Right ventricle myocardium inferior (tissue), 1 donor: ENCODE data around the gene TSPOAP1. TPM values are rescaled to one million over a fixed set of nuclear protein-coding genes. Genes with fewer than 3 reads are reported as not detected.

Source experiments
- ATAC-seq: fragments of 200-7000 bp; cut with Tn5 transposase; one replicate; pipeline ENCODE4 v1.9.1; 2020; ENCODE audit warnings: mild to moderate bottlenecking, moderate library complexity
- DNase-seq: peaks from one replicate; pipeline ENCODE4 v3.0.0; 2021; ENCODE audit errors: missing footprints
- intact Hi-C: fragments of 100-400 bp; cut with DNase I; formaldehyde crosslinking; loops from one replicate; pipeline ENCODE4 v1.11.0; 2022
- total RNA-seq: library from RNA; stranded (reverse); fragmentation: NEBNext Ultra II Directional; extraction: Animal tissue kit (Norgen Biotek cat#: 25700); gene quantifications from one replicate; pipeline ENCODE4 v1.2.1, GENCODE V29; 2021
- donor health status: DM: no; HTN: yes; CAD: no; lungs with severe emphysema.

TSPOAP1 gene
- total RNA-seq, 1 donor from 2014 or later, result 12.1 TPM

DNA sequence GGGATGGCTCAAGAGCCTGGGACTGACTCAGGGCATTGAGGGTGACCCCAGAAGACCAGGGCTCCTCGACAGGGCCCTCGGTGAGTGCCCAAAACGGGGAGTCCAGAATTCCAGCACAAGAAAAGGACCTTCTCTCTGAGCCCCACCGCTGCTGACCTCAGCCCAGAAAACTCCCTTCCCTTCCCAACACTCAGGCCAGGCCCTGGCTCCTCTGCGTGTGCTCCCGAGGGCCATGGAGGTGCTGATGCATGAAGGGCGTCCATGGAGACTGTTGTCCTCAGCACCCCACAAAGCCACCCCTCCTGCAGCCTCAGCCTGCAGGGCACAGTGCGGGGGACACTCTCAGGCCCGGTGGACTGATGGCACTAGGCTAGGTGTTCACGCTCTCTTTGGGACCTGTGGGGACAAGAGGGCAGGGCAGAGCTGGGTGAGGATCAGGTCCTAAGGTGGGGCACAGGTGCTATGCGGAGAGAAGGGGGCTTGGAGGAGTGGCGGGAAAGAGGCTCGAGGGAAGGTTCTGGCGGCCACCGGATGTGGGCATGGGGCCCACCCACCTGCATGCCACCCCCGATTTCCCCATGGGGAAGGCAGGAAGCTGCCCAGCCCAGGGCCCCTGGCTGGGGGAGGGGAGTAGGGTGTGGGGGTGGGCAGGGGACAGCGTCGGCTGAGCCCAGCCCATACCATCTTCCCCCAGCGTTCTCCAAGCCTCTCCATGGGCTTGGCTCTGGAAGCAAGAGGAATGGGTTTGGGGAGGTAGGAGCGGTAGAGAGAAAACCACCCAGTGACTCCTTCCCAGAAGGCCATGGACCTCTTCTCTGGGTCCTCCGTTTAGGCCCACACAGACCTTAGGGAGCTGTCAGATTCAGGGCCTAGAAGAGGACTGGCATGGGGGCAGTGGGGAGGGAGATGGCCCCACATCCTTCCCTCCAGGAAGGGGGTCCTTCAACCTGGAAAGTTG lies 4.5 kb upstream of the TSPOAP1 start:
- intact Hi-C loops, result no loop called here
- ATAC-seq (no peak), DNase-seq (peak; percentile 68)

DNA sequence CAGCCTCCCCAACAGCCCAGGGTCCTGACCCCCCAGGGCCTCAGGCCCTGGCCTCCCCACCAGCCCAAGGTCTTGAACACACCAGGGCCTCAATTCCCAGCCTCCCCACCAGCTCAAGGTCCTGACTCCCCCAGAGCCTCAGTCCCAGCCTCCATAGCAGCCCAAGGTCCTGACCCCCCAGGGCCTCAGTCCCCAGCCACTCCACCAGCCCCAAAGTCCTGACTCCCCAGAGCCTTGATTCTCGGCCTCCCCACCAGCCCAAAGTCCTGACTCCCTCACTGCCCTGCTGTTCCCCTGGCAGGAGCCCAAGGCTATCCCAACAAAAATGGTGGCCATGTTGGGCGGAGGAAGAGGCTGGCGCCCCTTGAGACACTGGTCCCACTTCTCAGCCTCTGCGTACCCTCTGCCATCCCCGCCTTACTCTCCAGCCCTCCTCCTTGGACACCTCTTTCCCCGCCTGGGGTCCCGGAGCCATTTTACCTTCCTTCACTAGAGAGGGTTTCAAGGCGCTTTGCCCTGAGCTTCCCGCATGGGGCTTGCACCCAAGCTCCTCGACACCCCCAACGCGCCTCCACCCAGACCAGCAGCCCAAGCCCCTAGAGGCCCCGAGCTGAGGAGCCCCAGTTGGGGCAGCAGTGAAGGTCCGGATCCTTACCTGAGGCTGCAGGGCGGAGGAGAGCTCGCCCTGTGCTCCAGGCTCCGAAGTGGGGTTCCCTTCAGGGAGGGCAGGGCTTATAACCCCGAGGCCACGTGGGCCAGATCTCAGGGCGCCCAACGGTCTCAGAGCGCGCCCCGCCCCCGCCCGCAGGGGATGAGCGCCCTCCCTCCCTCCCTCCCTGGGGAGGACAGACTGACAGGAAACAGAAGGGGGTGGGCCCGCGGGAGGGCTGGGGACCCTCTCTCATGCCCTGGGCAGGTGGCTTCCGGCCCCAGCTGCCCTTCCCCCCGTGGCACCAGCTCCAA lies 3.5 kb upstream of the TSPOAP1 start:
- intact Hi-C loops, result no loop called here
- peak; percentile 94 for DNase-seq
- ATAC-seq, result peak; percentile 55

DNA sequence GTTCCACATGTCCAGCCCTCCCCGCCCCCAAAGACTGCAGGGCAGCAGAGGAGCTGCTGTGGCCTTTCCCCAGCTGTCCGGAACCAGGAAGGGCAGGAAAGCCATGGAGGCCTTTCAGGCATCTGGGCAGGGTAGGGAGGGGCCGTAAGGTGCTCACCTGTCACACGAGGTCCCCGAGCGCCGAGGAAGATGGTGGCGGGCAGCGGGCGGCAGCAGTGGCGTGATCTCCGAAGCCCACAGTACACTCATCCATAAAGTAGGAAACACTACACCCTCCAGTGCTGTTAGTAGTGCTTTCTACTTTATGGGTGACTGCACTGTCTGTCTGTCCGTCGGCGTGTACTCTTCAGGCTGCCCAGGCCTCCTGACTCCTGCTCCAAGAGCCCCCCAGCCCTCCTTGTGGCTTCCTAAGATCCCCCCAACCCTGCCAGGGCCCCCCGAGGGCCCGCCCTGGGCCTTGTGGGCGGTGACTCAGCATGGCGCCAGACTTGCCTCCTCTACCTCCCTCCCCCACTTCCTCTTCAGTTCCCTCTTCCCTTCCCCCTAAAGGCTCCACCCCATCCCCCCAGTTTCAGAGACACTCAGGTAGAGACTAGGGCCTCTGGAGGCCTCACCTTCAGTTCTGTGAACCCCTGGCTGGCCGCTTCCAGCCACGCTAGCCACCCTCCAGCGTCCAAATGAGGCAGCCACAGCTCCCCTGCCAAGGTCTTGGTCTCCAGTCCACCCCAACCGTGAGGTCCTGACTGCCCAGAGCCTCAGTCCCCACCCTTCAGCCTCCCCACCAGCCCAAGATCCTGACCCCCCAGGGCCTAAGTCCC lies 2.6 kb upstream of the TSPOAP1 start:
- intact Hi-C loops, result no loop called here
- ATAC-seq, result peak; percentile 34
- peak; percentile 60 for DNase-seq

DNA sequence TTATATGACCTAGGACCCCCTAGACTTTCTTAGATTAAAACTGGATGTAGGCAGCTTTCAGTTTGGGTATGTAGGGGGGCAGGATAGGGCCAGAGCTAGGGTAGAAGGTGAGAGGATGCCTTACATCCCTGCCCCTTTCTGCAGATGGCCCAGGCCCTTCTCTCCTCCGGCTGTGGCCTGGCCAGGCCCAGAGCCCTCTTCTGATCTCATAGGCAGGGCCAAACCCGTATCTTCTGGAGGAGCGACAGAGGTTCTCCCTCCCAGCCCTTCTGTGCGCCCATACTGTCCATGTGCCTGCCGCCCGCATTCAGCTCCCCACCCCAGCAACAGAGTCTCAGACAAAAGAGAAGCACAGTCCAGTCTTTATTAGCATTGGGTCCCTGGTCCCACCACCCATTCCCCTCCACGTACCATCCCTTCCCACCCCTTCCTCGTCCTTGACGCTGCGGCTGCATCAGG lies 2.0 kb upstream of the TSPOAP1 start:
- intact Hi-C loops, result no loop called here
- no peak for ATAC-seq
- DNase-seq, result no peak

DNA sequence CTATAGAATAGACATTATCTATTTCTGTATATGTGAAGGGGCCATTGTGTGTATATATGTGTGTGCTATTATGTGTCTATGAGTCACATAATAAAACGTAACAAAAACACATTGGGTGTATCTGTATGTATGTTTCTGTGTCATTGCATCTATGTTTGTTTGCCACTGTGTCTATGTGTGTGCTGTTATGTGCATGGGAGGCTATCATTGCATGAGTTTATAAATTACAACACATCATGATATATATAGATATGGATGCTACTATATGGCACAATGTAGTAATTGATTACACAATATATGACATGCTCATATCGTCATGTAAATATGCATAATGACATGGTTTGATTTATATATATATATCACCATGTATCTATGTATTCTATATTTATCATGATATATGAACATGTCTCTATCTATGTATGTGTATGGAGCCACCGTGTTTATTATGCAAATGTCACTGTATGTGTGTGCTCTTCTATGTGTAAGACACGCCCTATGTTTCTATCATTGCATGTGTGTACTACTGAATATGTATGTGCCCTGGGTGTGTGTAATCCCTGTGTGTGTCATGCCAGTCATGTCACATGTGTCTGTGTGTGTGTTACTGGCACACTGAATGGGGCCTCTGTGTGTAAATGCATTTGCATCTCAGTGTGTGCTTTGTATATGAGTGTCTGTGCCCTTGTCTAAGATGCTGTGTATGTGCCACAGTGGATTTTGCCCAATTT lies 1.4 kb upstream of the TSPOAP1 start:
- intact Hi-C loops, result loop anchor here (10.0 kb wide), 1 partner anchor 85 kb away; the partner anchor contains the start of gene RNF43
- no peak for DNase-seq
- no peak for ATAC-seq

DNA sequence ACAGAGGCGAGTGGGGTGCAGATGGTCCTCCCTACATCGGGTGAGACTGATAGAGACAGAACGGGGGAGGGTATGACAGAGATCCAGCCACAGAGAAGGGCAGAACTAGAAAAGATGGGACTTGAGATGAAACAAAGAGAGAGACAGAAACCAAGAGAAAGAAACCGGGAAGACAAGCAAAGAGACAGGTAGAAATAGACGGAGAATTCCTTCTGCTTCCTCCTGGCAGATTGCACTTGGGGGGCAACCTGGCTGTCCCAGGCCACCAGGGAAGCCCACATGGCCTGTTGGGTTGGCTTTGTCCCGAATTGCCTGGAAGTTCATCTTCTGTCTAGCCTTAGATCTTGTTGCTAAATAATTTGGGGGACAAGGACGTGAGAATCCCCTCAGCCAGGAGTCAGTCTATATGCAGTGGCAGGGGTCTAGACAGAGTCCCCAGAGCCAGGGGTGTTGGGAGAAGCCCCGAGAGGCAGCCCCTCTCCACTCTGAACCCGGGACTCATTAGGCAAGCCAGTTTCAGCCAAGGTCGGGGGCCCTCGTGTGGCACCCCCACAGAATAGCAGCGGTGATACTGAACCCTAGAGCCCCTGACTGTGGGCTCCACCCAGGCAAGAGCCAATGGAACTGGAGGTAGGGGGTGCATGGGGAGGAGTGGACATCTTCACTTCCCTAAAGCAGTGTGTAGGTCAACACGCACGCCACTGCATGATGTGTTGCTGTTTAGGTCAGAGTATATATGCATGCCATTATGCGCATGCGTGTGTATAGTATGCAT lies 627 bp upstream of the TSPOAP1 start:
- intact Hi-C loops, result loop anchor here (10.0 kb wide), 1 partner anchor 86 kb away; the partner anchor contains the start of gene RNF43
- no peak for DNase-seq
- peak; percentile 28 for ATAC-seq

DNA sequence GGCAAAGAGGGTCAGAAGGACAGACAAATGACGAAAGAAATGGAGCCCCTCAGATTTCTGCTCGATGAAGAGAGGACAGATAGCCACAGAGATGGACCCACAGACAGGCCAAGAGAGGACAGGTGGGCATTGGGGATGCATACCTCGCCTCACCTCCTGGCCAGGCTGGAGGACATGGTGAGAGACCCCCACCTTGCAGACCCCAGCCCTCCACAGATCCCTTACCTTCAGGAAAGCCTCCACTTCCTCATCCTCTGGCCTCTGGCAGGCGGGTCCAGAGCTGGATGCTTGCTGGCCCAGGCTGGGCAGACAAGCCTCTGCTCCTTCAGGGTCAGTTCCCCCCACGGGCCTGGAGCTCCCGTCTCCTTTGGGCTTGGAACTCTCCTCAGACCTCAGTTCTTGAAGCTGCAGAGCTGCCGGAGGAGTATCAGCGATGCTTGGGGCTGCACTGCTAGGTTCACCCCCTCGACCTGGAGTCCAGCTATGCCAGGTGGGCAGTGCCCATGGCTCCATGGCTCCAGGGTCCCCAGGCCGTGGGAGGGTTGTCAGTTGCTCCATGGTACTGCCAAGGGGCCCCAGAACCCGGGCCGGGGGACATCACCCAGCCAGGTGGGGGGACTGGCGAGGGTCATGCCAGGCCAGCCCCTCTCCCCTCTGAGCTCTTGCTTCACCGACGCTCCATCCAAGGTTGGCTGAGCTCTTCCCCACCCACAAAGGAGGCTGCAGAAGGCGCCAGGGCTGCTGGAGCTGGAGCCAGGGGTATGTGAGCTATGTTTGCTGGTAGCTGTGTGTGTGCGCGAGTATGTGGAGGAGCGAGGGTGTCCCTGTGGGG lies 1.0 kb downstream of the TSPOAP1 start:
- DNase-seq (no peak), ATAC-seq (no peak)
- intact Hi-C loops, result loop anchor here (10.0 kb wide), 1 partner anchor 87 kb away; the partner anchor contains the start of gene RNF43

DNA sequence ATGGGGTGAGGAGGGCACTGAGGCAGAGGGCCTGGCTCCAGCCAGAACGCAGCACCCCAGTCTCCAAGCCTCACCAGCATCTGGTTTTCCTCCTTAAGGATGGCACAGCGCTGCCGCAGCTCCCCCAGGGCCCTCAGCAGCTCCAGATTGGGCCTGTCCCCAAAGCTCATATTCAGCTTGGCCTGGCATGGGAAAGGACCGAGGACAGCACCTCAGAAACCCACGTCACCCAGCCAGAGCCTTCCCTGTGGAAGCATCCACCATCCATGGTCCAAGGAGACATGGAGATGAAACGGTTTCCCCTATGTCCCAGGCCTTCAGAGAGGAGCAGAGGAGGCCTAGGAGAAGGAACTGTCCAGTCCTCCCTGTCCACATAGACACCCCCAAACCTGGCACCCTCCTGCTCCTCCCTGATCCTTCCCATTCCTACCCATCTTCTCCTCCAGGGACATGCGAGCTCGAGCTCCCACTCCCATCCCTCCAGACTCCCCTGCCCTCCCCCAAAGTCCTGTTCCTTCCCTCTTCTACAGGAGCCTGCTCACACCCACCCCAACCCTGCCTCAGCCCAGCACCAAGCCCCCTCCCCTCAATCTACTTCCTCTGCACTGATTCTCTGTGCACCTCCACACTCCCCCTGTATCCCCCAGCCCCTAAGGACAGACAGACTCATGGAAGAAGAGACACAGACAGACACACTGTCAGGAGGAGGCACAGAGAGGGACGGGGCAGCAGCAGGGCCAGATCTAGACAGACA lies 1.8 kb downstream of the TSPOAP1 start:
- no peak for ATAC-seq
- intact Hi-C loops, result loop anchor here (10.0 kb wide), 1 partner anchor 88 kb away; the partner anchor contains the start of gene RNF43
- no peak for DNase-seq

DNA sequence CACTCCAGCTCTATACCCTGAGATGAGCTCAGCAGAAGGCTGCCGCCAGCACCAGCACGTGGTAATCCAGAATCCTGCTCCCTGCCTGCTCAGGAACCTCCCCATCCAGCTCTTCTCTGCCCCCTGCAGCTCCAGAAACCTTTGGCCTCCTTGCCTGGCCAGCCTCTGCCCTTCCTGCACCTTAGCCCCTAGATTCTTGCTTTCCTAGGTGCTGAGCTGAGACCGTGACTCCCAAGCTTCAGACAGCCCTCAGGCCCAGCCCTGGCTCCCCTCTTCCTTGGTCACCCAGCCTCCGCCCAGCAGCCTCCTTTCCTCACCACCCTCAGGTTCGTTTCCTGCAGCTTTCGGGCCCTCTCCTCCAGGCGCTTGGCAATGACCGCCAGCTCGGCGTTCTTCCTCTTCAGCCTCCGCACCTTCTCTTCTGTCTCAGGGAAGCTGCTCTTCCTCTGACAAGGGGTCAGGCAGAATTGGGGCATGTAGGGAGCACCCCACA lies 2.6 kb downstream of the TSPOAP1 start:
- ATAC-seq (no peak), DNase-seq (no peak)
- intact Hi-C loops, result loop anchor here (10.0 kb wide), 1 partner anchor 89 kb away; the partner anchor contains the start of gene RNF43

DNA sequence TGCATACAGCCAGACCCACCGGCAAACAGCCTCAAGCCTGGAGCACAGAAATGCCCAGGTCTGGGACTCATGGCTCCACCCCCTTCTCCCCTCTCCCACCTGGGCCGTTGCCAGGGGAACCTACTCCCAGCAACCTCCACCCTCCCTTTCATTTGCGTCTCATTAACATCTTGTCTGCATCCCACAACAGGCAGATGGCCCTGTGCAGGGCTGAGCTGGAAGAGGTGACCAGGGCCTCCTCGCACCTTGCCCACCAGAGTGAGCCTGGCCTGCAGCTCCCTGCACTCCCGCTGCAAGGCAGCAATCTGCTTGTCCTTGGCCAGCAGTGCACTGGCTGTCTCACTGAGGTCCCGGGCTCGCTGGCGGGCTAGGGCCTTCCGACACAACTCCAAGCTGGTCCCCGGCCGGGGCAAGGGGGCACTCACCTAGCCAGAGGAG lies 3.3 kb downstream of the TSPOAP1 start:
- ATAC-seq (no peak), DNase-seq (no peak)
- intact Hi-C loops, result loop anchor here (10.0 kb wide), 1 partner anchor 89 kb away; the partner anchor contains the start of gene RNF43

DNA sequence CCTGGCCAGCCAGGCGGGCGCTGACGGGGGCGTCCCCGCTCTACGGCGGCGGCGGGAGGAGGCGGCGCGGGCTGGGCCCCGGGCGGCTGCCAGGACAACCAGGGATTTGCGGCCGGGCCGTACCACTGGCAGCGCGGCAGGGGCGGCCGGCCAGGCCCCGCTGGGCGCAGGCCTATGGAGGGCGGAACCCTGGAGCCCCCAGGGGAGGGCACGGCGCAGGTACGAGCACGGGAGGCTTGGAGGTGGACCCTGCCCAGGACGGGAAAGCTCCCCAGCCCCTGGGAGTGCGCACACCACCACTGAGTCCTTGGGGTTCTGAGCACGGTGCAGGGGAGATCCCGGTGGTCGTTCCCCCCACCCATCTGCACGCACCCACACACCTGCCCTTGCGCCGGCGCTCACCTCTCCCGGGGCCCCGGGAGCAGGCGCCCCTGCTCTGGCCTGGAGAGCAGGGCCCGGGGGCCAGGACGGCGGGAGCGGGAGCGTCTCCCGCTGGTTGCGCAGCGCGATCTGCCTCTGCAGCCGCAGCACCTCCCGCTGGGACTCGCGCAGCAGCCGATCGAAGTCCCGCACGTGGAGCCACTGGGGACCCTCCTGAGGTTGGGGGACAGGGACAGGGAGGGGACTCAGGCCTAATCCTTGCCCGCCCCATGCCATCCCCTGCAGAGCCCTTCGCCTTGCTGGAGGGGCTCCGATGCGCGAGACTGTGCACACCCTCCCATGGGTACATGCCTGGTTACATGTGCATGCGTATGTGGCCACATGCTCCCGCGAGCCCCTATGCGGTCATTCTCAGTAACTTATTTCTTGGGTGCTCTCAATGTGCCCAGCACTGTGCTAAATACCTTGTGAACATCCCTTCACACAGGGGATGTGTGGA lies 3.9 kb downstream of the TSPOAP1 start:
- ATAC-seq (peak; percentile 77), DNase-seq (no peak)
- intact Hi-C loops, result loop anchor here (10.0 kb wide), 1 partner anchor 90 kb away; the partner anchor contains the start of gene RNF43

DNA sequence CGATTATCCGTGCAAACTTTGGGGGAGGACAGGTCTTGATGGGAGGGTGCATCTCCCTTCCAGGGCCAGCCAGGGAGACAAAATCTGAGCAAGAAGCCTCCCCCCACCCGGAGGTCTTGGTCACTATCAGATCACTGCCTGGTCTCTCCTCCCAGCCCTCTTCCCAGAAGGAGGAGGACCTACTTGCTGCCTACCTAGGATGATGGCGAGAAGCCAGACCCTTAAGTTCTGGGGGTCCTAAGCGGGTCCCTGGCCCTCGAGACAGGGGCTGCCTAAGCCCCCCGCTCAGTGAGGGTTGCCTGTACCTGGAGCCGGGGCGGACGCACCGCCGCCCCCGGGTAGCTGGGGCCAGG lies 4.6 kb downstream of the TSPOAP1 start:
- intact Hi-C loops, result loop anchor here (10.0 kb wide), 1 partner anchor 91 kb away; the partner anchor contains the start of gene RNF43
- no peak for ATAC-seq
- DNase-seq, result no peak

DNA sequence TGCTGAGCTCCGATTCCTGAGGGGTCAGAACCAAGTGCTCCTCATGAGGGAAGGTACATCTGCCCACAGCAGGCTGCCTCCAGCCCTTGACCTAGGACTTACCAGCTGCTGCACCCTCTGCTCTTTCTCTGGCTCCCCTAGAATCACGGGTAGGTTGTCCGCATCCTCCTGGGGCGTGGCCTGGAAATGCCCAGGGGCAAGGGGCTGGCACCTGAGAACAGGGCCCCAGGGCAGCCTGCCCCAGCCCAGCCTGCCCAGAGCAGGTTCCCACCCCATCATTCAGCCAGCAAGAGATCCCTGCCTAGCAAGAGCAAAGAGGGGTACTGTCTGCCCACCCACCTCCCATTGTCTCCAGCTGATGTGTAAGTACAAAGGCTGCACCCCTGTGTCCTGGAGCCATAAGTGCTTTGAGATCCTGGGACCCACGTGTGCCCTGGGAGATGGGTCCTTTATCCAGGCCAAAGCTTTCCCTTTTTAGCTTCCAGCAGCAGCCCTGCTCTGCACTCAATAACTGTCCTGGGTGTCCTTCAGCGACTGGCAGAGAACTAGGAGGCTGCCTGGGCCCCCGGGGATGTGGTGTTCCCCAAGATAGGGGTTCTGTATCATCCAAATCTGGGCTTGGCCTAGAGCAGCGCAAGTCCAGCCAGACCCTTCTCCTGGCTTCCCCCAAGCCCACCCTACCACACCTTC lies 5.1 kb downstream of the TSPOAP1 start:
- DNase-seq (no peak), ATAC-seq (peak; percentile 21)
- intact Hi-C loops, result loop anchor here (10.0 kb wide), 1 partner anchor 91 kb away; the partner anchor contains the start of gene RNF43
